Common myeloid progenitor, CD34-positive (primary cell): ENCODE data around the gene TCERG1.
"Not testable (repeated sequence)": the region's sequence is repeated elsewhere in the genome, so short reads cannot be mapped to it uniquely, and the experiment has no call there.

ENCODE experiments used
- CTCF ChIA-PET: fragments of 350-600 bp; sonication (Branson Sonifier 250); formaldehyde crosslinking; loops from one replicate; lab custom pipeline; 2021; ENCODE audit warnings: antibody characterized with exemption; lab: Charles Lee
- POLR2A ChIA-PET: fragments of 350-600 bp; sonication (Branson Sonifier 250); formaldehyde crosslinking; loops from one replicate; lab custom pipeline; 2021; ENCODE audit warnings: antibody characterized with exemption; lab: Charles Lee
- DNase-seq, 3 donors: peaks; one replicate each; pipeline versions ENCODE4 v3.0.0 to v3.0.0-alpha.2; 2013
- H3K27ac ChIP-seq, 2 experiments: 1 replicate in 1 of 2; 2 replicates in 1 of 2; pipeline ENCODE4 v1.7.0; 2013; ENCODE audit warnings: inconsistent platforms in 2 of 2, low read length in 2 of 2, mild to moderate bottlenecking in 2 of 2, low read depth in 1 of 2, moderate library complexity in 1 of 2; ENCODE audit not compliant: severe bottlenecking in 2 of 2, insufficient read depth in 1 of 2, poor library complexity in 1 of 2
- H3K27me3 ChIP-seq, 5 experiments: replicated peaks in 2 of 5; 1 replicate in 3 of 5; 2 replicates in 2 of 5; pipeline versions ENCODE4 v1.6.1 to v1.7.0; 2013; ENCODE audit warnings: low read length in 4 of 5, mild to moderate bottlenecking in 2 of 5, moderate library complexity in 2 of 5, inconsistent platforms in 1 of 5; ENCODE audit not compliant: insufficient read depth in 5 of 5, control insufficient read depth in 4 of 5
- H3K36me3 ChIP-seq, 4 experiments: 1 replicate in 2 of 4; 2 replicates in 2 of 4; pipeline versions ENCODE4 v1.6.1 to v1.7.0; 2013; ENCODE audit warnings: low read length in 3 of 4, control low read depth in 1 of 4, mild to moderate bottlenecking in 1 of 4; ENCODE audit not compliant: control insufficient read depth in 4 of 4, insufficient read depth in 4 of 4
- H3K4me1 ChIP-seq, 4 experiments: 1 replicate in 3 of 4; 2 replicates in 1 of 4; pipeline versions ENCODE4 v1.6.1 to v1.7.1; 2013; ENCODE audit warnings: low read length in 3 of 4, mild to moderate bottlenecking in 3 of 4, control low read depth in 1 of 4, inconsistent platforms in 1 of 4, moderate library complexity in 1 of 4; ENCODE audit not compliant: control insufficient read depth in 4 of 4, insufficient read depth in 4 of 4; ENCODE audit errors: control extremely low read depth in 1 of 4
- H3K4me3 ChIP-seq, 7 experiments: 1 replicate in 4 of 7; 2 replicates in 3 of 7; pipeline versions ENCODE4 v1.5.1 to v1.7.0; 2013; ENCODE audit warnings: mild to moderate bottlenecking in 7 of 7, low read length in 6 of 7, moderate library complexity in 6 of 7, inconsistent platforms in 2 of 7, low read depth in 2 of 7, control low read depth in 1 of 7; ENCODE audit not compliant: insufficient read depth in 4 of 7, control insufficient read depth in 1 of 7; ENCODE audit errors: extremely low read depth in 1 of 7
- H3K9me3 ChIP-seq, 5 experiments: 1 replicate in 4 of 5; 2 replicates in 1 of 5; pipeline versions ENCODE4 v1.6.1 to v1.7.1; 2013; ENCODE audit warnings: low read length in 4 of 5, mild to moderate bottlenecking in 2 of 5, inconsistent platforms in 1 of 5, low read depth in 1 of 5, moderate library complexity in 1 of 5; ENCODE audit not compliant: control insufficient read depth in 4 of 5, insufficient read depth in 2 of 5; ENCODE audit errors: control extremely low read depth in 1 of 5
- WGBS: methylation state at CpG from one replicate; pipeline ENCODE4 v1.1.5; 2013; ENCODE audit not compliant: insufficient coverage; 5-methylcytosine and 5-hydroxymethylcytosine counted together

The TCERG1 gene

GRCh38 chr5:146548781-146549449 is 101.8 kb downstream of the TCERG1 start:
- ChIA-PET CTCF (interaction anchor here (0.7 to 2.3 kb wide), 6 partner anchors 10 to 1032 kb away, joined by 3 to 8 read pairs (median 6); no protein-coding TSS in a partner anchor), POLR2A (no interaction called here)
- Histone ChIP-seq H3K4me3 (no peak overlapping the region), H3K27me3 (no peaks in the 10 kb centered on the region), H3K9me3 (no peaks in the 10 kb centered on the region), H3K36me3 (no peaks in the 10 kb centered on the region), H3K4me1 (peaks cover 0 to 4% (median 2%) of the 10 kb centered on the region in 4 experiments), H3K27ac (no peak overlapping the region)
- DNase-seq, result no peak
- WGBS, result 64% methylated on average over 2 of the region's 2 CpGs

GRCh38 chr5:146549615-146550014 is 102.5 kb downstream of the TCERG1 start:
- POLR2A ChIA-PET, result no interaction called here
- CTCF ChIA-PET, result interaction anchor here (1.3 to 2.3 kb wide), 4 partner anchors 11 to 639 kb away, joined by 3 to 8 read pairs (median 6); no protein-coding TSS in a partner anchor

DNA sequence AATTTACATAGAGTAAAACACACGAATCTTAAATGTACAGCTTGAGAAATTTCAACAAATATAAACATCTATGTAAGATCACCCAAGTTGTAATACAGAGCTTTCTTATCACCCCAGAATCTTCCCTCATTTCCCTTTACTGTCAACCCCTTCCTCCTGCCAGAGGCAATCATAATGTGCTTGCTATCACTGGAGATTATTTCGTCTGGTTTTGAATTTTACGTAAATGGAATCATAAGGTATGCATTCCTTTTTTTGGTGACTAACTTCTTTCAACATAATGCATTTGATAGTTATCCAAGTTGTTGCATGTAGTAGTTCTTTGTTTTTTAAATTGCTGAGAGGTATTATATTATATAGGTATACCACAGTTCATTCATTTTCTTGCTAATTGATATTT is 106.3 kb downstream of the TCERG1 start:
- Histone ChIP-seq H3K36me3 (no peaks in the 10 kb centered on the region), H3K27ac (no peak overlapping the region), H3K9me3 (no peaks in the 10 kb centered on the region), H3K4me3 (peak overlapping the region in 1 of 7 experiments; percentile 6), H3K27me3 (no peaks in the 10 kb centered on the region), H3K4me1 (peaks cover 0 to 4% (median 2%) of the 10 kb centered on the region in 4 experiments)
- ChIA-PET POLR2A (no interaction called here), CTCF (interaction anchor here (1.8 kb wide), 1 partner anchor 10 kb away, joined by 6 read pairs; no protein-coding TSS in a partner anchor)
- peak in 2 of 3 donors; percentile 5 to 24 for DNase-seq
- WGBS, result no CpG with 5 or more reads among the region's 3 CpGs

More at GRCh38 chr5:146549615-146550014, 102.5 kb downstream of the TCERG1 start:
- Histone ChIP-seq H3K4me3 (no peak overlapping the region), H3K36me3 (no peaks in the 10 kb centered on the region), H3K27ac (no peak overlapping the region), H3K27me3 (no peaks in the 10 kb centered on the region), H3K4me1 (peaks cover 0 to 4% (median 2%) of the 10 kb centered on the region in 4 experiments), H3K9me3 (no peaks in the 10 kb centered on the region)
- no peak for DNase-seq

DNA sequence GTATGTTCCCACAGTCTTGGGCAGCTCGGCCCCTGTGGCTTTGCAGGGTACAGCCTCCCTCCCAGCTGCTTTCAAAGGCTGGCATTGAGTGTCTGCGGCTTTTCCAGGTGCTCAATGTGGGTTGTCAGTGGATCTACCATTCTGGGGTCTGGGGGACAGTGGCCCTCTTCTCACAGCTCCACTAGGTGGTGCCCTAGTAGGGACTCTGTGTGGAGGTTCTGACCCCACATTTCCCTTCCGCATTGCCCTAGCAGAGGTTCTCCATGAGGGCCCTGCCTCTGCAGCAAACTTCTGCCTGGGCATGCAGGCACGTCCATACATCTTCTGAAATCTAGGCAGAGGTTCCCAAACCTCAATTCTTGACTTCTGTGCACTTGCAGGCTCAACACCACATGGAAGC is 109.8 kb downstream of the TCERG1 start:
- CTCF ChIA-PET, result interaction anchor here (0.8 to 1.2 kb wide), 2 partner anchors 15 to 376 kb away, joined by 3 read pairs; no protein-coding TSS in a partner anchor

GRCh38 chr5:146560205-146560812 is 113.2 kb downstream of the TCERG1 start:
- no peaks in the 10 kb centered on the region for H3K9me3 ChIP-seq
- CTCF ChIA-PET, result no interaction called here
- no peaks in the 10 kb centered on the region for H3K4me1 ChIP-seq
- H3K36me3 ChIP-seq, result no peaks in the 10 kb centered on the region
- DNase-seq, result no peak
- WGBS, result 100% methylated on average over 1 of the region's 3 CpGs
- H3K4me3 ChIP-seq, result no peak overlapping the region
- no peak overlapping the region for H3K27ac ChIP-seq
- POLR2A ChIA-PET, result no interaction called here
- H3K27me3 ChIP-seq, result peaks cover 0 to 1% (median 0%) of the 10 kb centered on the region in 5 experiments

More for the DNA sequence above, 109.8 kb downstream of the TCERG1 start:
- H3K36me3 ChIP-seq, POLR2A ChIA-PET, H3K4me3 ChIP-seq, H3K9me3 ChIP-seq, H3K27me3 ChIP-seq, DNase-seq, H3K4me1 ChIP-seq, H3K27ac ChIP-seq: not testable (repeated sequence)
- WGBS, result 91% methylated on average over 3 of the region's 4 CpGs
